GM23338 (cell line): ENCODE data around the gene CDH4.

Experiments
- CREB1 ChIP-seq: fragments of 250-450 bp; sonication (Bioruptor Pico); IDR thresholded peaks from 2 replicates; pipeline ENCODE4 v1.5.0; 2020; ENCODE audit warnings: low read depth, mild to moderate bottlenecking, moderate library complexity
- CTCF ChIP-seq, 2 experiments: fragments of 200-600 bp in 1 of 2; sonication (generic) in 1 of 2; conservative IDR thresholded peaks; 2 replicates each; pipeline versions ENCODE4 v1.5.1 to v1.6.1; 2016 to 2017; ENCODE audit warnings: antibody characterized with exemption in 2 of 2, low read depth in 2 of 2, mild to moderate bottlenecking in 2 of 2, moderate library complexity in 1 of 2
- ETS1 ChIP-seq: IDR thresholded peaks from 2 replicates; pipeline ENCODE4 v1.6.1; 2016; ENCODE audit warnings: antibody characterized with exemption
- EZH2 ChIP-seq: fragments of 200-600 bp; sonication (generic); IDR thresholded peaks from one replicate; pipeline ENCODE4 v1.8.0; 2017; ENCODE audit warnings: antibody characterized with exemption, mild to moderate bottlenecking, low read depth; ENCODE audit not compliant: unreplicated experiment
- EZH2phosphoT487 ChIP-seq: fragments of 200-600 bp; sonication (generic); IDR thresholded peaks from one replicate; pipeline ENCODE4 v1.8.1; 2018; ENCODE audit warnings: antibody characterized with exemption; ENCODE audit not compliant: unreplicated experiment
- JUNB ChIP-seq: IDR thresholded peaks from one replicate; pipeline ENCODE4 v1.6.1; 2016; ENCODE audit warnings: antibody characterized with exemption; ENCODE audit not compliant: unreplicated experiment
- NANOG ChIP-seq: IDR thresholded peaks from 2 replicates; pipeline ENCODE4 v1.6.1; 2016; ENCODE audit warnings: antibody characterized with exemption, borderline replicate concordance
- POLR2AphosphoS5 ChIP-seq: IDR thresholded peaks from 2 replicates; pipeline ENCODE4 v1.6.1; 2016; ENCODE audit warnings: antibody characterized with exemption, low read depth
- REST ChIP-seq: IDR thresholded peaks from one replicate; pipeline ENCODE4 v1.6.1; 2018; ENCODE audit warnings: antibody characterized with exemption; ENCODE audit not compliant: unreplicated experiment
- STAT1 ChIP-seq: IDR thresholded peaks from one replicate; pipeline ENCODE4 v1.6.1; 2016; ENCODE audit warnings: antibody characterized with exemption; ENCODE audit not compliant: unreplicated experiment
- ZNF462 ChIP-seq: fragments of 250-450 bp; sonication (Bioruptor Pico); IDR thresholded peaks from 2 replicates; pipeline ENCODE4 v1.5.0; 2020; ENCODE audit warnings: mild to moderate bottlenecking, moderate library complexity

GRCh38 chr20:61581825-61582188, 329.7 kb downstream of the CDH4 start:
- TF ChIP-seq CTCF (conservative IDR thresholded peaks at IDR 0.05; ENCODE audit: low read depth in 2 of 2): no peak
- TF ChIP-seq EZH2: no peak
- TF ChIP-seq POLR2AphosphoS5: no peak
- TF ChIP-seq STAT1: no peak
- TF ChIP-seq NANOG: no peak
- TF ChIP-seq JUNB: no peak
- TF ChIP-seq ZNF462: no peak
- no peak for TF ChIP-seq CREB1 (CRISPR knock-in tag)
- no peak for TF ChIP-seq EZH2phosphoT487
- TF ChIP-seq REST: no peak
- no peak for TF ChIP-seq ETS1
